ENCODE data around the gene COL6A2. TPM values are rescaled to one million over a fixed set of nuclear protein-coding genes. Genes with fewer than 3 reads are reported as not detected.

Gene COL6A2
- total RNA-seq, 1 experiment from 2014 or later: 87.0 TPM

- POLR2A ChIA-PET: no interaction called here
- no peaks in the 10 kb centered on the region for H4K20me1 ChIP-seq (ENCODE audit: insufficient read depth)
- peaks cover under 1 to 18% of the 10 kb centered on the region in 2 experiments; a peak in 2 of 4 replicates for H3K4me1 ChIP-seq (ENCODE audit: control insufficient read depth in 1 of 2, insufficient read depth in 2 of 2, low read length in 2 of 2)
- H3K27ac ChIP-seq (ENCODE audit: low read depth, low read length): no peak overlapping the region
- H3K9me3 ChIP-seq (ENCODE audit: control insufficient read depth in 1 of 2, insufficient read depth in 1 of 2, low read depth in 1 of 2, low read length in 2 of 2): no peaks in the 10 kb centered on the region
- ATAC-seq: no peak
- no peak overlapping the region for H3K4me2 ChIP-seq (ENCODE audit: low read length)
- H3K4me3 ChIP-seq (replicated peaks in 1 of 2; ENCODE audit: low read depth in 1 of 2, low read length in 2 of 2): no peak overlapping the region
- no peaks in the 10 kb centered on the region for H3K9me2 ChIP-seq (ENCODE audit: insufficient read depth)
- CTCF ChIA-PET: no interaction called here
- no TSS peak for BruUV-seq (replicated peaks)
- no peak overlapping the region for H2AFZ ChIP-seq (ENCODE audit: low read depth, low read length, poor library complexity, severe bottlenecking)
- RAD21 ChIA-PET (ENCODE audit: low non-redundant PET in 1 of 2, low total read pairs in 2 of 2, uncharacterized antibody in 2 of 2, unreplicated experiment in 2 of 2): no interaction called here
- intact Hi-C loops (cut with micrococcal nuclease): loop anchor here (2.0 to 10.0 kb wide), 5 partner anchors 49 to 179 kb away; partner anchors contain the start of genes COL6A2, MCM3AP and YBEY
- H3K9ac ChIP-seq (ENCODE audit: low read length): no peak overlapping the region
- no peaks in the 10 kb centered on the region for H3K27me3 ChIP-seq (ENCODE audit: insufficient read depth, low read length)
- DNase-seq (ENCODE audit: low read depth, low spot score): no peak
- TF ChIP-seq, protein P1, sequence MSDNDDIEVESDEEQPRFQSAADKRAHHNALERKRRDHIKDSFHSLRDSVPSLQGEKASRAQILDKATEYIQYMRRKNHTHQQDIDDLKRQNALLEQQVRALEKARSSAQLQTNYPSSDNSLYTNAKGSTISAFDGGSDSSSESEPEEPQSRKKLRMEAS (IDR thresholded peaks at IDR 0.05): no peak
- TF ChIP-seq EZH2phosphoT487 (IDR thresholded peaks at IDR 0.05; ENCODE audit: borderline replicate concordance) (no peak), CTCF (IDR thresholded peaks at IDR 0.05 in 2 of 3, conservative IDR thresholded peaks at IDR 0.05 in 1 of 3; ENCODE audit: borderline replicate concordance in 1 of 3, insufficient read depth in 1 of 3, low read depth in 2 of 3, low read length in 2 of 3) (no peak), RAD21 (IDR thresholded peaks at IDR 0.05; ENCODE audit: low read depth) (no peak), POLR2A (IDR thresholded peaks at IDR 0.05; ENCODE audit: borderline replicate concordance, extremely low read depth, insufficient read depth, insufficient read length) (no peak), TCF7L2 (IDR thresholded peaks at IDR 0.05; ENCODE audit: borderline replicate concordance, extremely low read depth, insufficient read depth, insufficient read length) (no peak), ATF3 (IDR thresholded peaks at IDR 0.05) (no peak), CBX3 (IDR thresholded peaks at IDR 0.05; ENCODE audit: low read depth) (no peak), POLR2AphosphoS5 (IDR thresholded peaks at IDR 0.05; ENCODE audit: low read depth, low read length) (no peak), ELF1 (IDR thresholded peaks at IDR 0.05; ENCODE audit: borderline replicate concordance, low read depth) (no peak), EGR1 (IDR thresholded peaks at IDR 0.05; ENCODE audit: low read depth) (no peak), REST (IDR thresholded peaks at IDR 0.05; ENCODE audit: low read depth) (no peak)
- TF ChIP-seq, protein P2, sequence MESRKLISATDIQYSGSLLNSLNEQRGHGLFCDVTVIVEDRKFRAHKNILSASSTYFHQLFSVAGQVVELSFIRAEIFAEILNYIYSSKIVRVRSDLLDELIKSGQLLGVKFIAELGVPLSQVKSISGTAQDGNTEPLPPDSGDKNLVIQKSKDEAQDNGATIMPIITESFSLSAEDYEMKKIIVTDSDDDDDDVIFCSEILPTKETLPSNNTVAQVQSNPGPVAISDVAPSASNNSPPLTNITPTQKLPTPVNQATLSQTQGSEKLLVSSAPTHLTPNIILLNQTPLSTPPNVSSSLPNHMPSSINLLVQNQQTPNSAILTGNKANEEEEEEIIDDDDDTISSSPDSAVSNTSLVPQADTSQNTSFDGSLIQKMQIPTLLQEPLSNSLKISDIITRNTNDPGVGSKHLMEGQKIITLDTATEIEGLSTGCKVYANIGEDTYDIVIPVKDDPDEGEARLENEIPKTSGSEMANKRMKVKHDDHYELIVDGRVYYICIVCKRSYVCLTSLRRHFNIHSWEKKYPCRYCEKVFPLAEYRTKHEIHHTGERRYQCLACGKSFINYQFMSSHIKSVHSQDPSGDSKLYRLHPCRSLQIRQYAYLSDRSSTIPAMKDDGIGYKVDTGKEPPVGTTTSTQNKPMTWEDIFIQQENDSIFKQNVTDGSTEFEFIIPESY (IDR thresholded peaks at IDR 0.05; ENCODE audit: extremely low read depth, insufficient replicate concordance, low read length): no peak
- no peaks in the 10 kb centered on the region for H3K79me2 ChIP-seq (ENCODE audit: insufficient read depth, low read length)
- no peaks in the 10 kb centered on the region for H3K36me3 ChIP-seq (ENCODE audit: control insufficient read depth in 1 of 2, insufficient read depth in 2 of 2, low read length in 2 of 2)
Observed at GRCh38 chr21:46148106-46148505, 50.2 kb downstream of the COL6A2 start.

Data from HCT116 (cell line).